ENCODE results near the gene SLC6A6.
"Not testable (repeated sequence)": the region's sequence is repeated elsewhere in the genome, so short reads cannot be mapped to it uniquely, and the experiment has no call there.

The SLC6A6 gene

DNA sequence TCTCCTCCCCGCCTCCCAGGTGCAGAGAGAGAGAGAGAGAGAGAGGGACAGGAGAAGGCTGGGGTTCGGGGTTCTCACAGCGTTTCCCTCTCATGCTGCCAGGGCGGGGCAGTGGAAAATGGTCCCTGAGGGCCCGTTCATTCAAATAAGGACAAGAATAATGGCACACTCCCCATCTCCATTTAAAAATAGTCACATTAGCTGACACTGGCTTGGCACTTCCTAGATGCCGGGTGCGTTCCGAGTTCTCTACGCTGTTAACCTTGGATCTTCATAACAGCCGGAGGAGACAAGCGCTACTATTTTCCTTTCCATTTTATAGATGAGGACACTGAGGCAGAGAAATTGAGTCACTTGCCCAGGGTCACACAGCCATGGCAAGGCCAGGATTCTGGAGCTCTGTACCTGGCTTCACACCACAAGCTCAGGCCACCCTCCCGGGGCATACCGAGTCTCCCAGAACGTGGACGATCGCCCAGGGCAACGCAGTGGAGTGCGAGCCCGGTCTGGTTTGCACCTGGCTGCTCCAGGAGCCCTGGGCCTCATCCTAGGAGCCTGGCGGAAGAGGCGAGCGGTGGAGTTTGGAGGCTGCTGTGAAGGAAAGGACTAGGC is 608 bp upstream of the SLC6A6 start:
- no peak for DNase-seq

GRCh38 chr3:14403619-14404155 is 1.3 kb downstream of the SLC6A6 start:
- peak; percentile 75 to 85 for DNase-seq

- no peak for DNase-seq
Measured at GRCh38 chr3:14404186-14404585, 1.8 kb downstream of the SLC6A6 start.

- no peak for DNase-seq
Measured at GRCh38 chr3:14404631-14405359, 2.4 kb downstream of the SLC6A6 start.

GRCh38 chr3:14405360-14406238 is 3.2 kb downstream of the SLC6A6 start:
- DNase-seq = peak; percentile 72 to 87

DNA sequence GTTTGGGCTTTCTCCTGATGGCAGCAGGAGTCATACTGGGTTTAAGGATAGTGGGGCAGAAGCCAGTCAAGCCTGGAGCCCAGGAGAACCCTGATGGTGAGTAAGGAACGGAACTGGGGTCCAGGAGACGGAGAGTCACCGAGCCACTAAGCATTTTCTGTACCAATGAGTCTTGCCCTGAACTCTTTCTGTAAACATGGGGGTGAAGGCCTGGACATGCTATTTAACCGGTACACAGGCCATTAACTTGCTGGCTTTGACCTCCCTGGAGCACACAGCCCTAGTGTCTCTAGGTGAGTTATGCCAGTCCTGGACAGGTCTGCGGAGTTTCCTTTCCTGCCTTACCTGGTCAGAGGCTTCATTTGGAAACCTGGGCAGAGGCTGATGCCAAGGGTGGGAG is 3.9 kb downstream of the SLC6A6 start:
- DNase-seq = no peak

GRCh38 chr3:14406766-14407165 is 4.4 kb downstream of the SLC6A6 start:
- no peak for DNase-seq

DNA sequence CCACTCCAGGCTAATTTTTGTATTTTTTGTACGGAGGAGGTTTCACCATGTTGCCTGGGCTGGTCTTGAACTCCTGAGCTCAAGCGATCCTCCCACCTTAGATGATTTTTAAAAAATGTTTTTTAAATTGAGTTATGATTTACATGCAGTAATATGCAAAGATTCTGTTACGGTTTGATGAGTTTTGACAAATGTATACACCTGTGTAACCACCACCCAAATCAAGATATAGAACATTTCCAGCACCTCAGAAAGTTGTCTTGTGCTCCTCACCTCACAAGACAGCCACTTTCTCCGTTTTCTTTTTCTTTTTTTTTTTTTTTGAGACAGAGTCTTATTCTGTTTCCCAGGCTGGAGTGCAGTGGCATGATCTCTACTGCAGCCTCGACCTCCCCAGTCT is 4.8 kb downstream of the SLC6A6 start:
- no peak for DNase-seq

DNA sequence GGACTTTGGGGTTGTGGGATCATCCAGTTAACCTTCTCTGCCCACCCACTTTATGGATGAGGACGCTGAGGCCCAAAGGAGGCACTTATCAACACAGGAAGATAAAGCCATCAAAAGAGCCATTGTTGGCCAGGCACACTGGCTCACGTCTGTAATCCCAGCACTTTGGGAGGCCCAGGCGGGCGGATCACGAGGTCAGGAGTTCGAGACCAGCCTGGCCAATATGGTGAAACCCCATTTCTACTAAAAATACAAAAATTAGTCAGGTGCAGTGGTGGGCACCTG is 7.3 kb downstream of the SLC6A6 start:
- DNase-seq = not testable (repeated sequence)

DNA sequence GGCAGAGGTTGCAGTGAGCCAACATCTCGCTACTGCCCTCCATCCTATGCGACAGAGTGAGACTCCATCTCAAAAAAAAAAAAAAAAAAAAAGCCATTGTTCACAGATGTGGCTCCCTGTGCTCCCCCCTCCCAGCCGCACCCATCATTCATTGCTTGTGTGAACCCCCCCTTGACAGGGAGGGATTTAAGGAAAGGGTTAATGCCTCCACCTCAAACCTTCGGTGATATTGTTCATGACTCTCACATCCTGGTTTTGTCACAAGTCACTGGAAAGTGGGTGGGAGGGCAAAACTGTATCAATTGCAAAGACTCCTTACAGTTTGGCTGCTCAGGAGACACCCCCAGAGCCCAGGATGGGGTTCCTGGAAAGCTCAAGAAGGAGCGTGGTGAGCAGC is 7.7 kb downstream of the SLC6A6 start:
- DNase-seq = peak in 1 of 2 donors; percentile 72

GRCh38 chr3:14410503-14411165 is 8.2 kb downstream of the SLC6A6 start:
- peak; percentile 96 to 99 for DNase-seq

- no peak for DNase-seq
Measured at GRCh38 chr3:14411166-14411526, 8.7 kb downstream of the SLC6A6 start.

GRCh38 chr3:14411988-14412387 is 9.6 kb downstream of the SLC6A6 start:
- no peak for DNase-seq

GRCh38 chr3:14412831-14413380 is 10.5 kb downstream of the SLC6A6 start:
- no peak for DNase-seq

- DNase-seq = no peak
Measured at GRCh38 chr3:14413381-14414071, 11.1 kb downstream of the SLC6A6 start.

DNA sequence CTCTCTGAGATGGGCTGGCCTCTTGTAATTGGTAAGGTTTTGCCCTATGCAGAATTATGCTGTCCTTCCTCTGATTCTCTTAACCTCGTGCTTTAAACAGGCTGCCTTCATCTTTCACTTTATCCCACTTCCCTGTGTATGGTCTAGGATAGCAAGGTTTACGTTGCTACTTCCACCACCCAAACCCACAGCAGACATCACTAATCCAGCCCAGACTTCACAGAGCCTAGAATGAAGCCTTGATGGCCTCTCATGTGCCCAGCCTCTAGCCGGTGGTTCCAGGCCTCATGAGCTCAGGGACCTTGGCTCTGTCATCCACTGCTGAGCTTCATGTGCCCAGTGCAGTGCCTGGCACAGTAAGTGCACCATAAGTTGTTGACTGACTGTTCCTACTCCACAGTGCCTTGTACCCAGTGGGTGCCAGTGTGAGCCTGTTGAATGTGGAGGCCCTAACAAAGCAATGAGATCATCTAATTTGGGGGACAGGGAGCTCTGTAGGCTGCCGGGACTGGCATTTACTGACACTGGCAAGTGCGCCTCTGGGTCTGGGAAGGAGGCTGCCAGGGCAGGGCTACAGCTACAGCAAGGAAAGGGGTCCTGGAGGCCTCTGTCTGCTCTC is 12.5 kb downstream of the SLC6A6 start:
- DNase-seq = no peak

- no peak for DNase-seq
Measured at GRCh38 chr3:14415501-14415900, 13.1 kb downstream of the SLC6A6 start.

DNA sequence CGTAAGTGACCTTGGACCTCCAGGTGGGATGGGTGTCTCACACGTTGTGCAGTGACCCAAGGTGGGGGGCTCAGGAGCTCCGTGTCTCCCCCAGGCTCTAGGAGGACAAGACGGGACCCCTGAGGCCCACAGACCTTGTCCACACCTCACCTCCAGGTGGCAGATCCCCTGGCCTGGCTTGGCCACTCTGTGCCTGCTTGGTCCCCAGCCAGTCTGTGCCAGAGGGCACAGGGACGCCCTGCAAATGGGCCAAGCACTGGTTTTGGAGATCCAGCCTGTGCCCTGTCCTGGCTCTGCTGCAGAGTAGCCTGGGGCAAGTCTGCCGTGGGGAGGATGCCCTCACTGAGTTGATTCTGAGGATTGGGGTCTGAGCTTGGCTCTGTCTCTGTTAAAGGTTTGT is 14.0 kb downstream of the SLC6A6 start:
- DNase-seq = no peak

GRCh38 chr3:14418296-14419250 is 16.2 kb downstream of the SLC6A6 start:
- DNase-seq = peak; percentile 69 to 75

All from inflammatory macrophage treated with lipopolysaccharide for 1 hour (primary cell).